Esophagus squamous epithelium (tissue), 4 donors: Measurements from ENCODE around the gene PGGT1B.
A peak's percentile ranks its signal among the peaks of the same experiment; 100 is the strongest.

ENCODE experiments used
- POLR2A ChIP-seq, 4 donors: fragments of 450-650 bp; IDR thresholded peaks; one replicate each; pipeline ENCODE4 v1.6.1; 2017; ENCODE audit warnings: antibody characterized with exemption in 4 of 4, mild to moderate bottlenecking in 4 of 4, moderate library complexity in 3 of 4
- TF ChIP-seq, protein P1 (sequence below), 6 experiments: fragments of 450-650 bp in 4 of 6; fragments of 200-600 bp in 2 of 6; sonication (generic) in 2 of 6; IDR thresholded peaks; one replicate each; pipeline ENCODE4 v1.5.1; 2016 to 2019; ENCODE audit warnings: antibody characterized with exemption in 6 of 6, mild to moderate bottlenecking in 4 of 6, moderate library complexity in 4 of 6

GRCh38 chr5:115246361-115246991 is 16.2 kb downstream of the PGGT1B start:
- TF ChIP-seq, protein P1, sequence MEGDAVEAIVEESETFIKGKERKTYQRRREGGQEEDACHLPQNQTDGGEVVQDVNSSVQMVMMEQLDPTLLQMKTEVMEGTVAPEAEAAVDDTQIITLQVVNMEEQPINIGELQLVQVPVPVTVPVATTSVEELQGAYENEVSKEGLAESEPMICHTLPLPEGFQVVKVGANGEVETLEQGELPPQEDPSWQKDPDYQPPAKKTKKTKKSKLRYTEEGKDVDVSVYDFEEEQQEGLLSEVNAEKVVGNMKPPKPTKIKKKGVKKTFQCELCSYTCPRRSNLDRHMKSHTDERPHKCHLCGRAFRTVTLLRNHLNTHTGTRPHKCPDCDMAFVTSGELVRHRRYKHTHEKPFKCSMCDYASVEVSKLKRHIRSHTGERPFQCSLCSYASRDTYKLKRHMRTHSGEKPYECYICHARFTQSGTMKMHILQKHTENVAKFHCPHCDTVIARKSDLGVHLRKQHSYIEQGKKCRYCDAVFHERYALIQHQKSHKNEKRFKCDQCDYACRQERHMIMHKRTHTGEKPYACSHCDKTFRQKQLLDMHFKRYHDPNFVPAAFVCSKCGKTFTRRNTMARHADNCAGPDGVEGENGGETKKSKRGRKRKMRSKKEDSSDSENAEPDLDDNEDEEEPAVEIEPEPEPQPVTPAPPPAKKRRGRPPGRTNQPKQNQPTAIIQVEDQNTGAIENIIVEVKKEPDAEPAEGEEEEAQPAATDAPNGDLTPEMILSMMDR (IDR thresholded peaks at IDR 0.05) = peak; percentile 46 to 75 (median 58)
- no peak for TF ChIP-seq POLR2A (IDR thresholded peaks at IDR 0.05)
